T-helper 1 cell treated with Interleukin-12 subunit alpha and Interleukin-12 subunit beta and Interleukin-4 antibody, amounts not matched to agents 30 ng/mL and 1 ng/mL, for 36 hours (primary cell): Measurements from ENCODE around the gene CCKAR. TPM values are rescaled to one million over a fixed set of nuclear protein-coding genes. Genes with fewer than 3 reads are reported as not detected.

Source experiments
- total RNA-seq: library from RNA; stranded (reverse); gene quantifications from 2 replicates; pipeline ENCODE4 v1.2.3, GENCODE V29; 2022

Gene CCKAR
- total RNA-seq, 1 donor from 2014 or later: not detected

Other genes with a start within 250 kb of the CCKAR start
- gene RBPJ, start 169.5 kb downstream of the CCKAR start, total RNA-seq: 134 and 145 TPM in 2 replicates
- gene TBC1D19, start 93.6 kb upstream of the CCKAR start, total RNA-seq: 4.1 and 5.8 TPM in 2 replicates